Sigmoid colon (tissue), 3 donors: ENCODE data around the gene MC3R.

Experiments used
- CTCF ChIP-seq, 4 experiments: fragments of 450-650 bp in 3 of 4; fragments of 200-600 bp in 1 of 4; IDR thresholded peaks; one replicate each; pipeline ENCODE4 v1.5.1; 2016 to 2019; ENCODE audit warnings: antibody characterized with exemption in 4 of 4, mild to moderate bottlenecking in 3 of 4, moderate library complexity in 2 of 4
- POLR2A ChIP-seq, 2 donors: fragments of 450-650 bp; IDR thresholded peaks; one replicate each; pipeline ENCODE4 v1.6.1; 2016; ENCODE audit warnings: antibody characterized with exemption in 2 of 2, mild to moderate bottlenecking in 2 of 2, moderate library complexity in 2 of 2

GRCh38 chr20:56213321-56213720 is 35.2 kb upstream of the MC3R start:
- no peak for TF ChIP-seq CTCF (IDR thresholded peaks at IDR 0.05)
- TF ChIP-seq POLR2A (IDR thresholded peaks at IDR 0.05): no peak
